Esophagus squamous epithelium (tissue), 5 donors: ENCODE measurements around the gene ADAMTS13. TPM values are rescaled to one million over a fixed set of nuclear protein-coding genes. Genes with fewer than 3 reads are reported as not detected.

Experiments used
- DNase-seq: peaks from one replicate; lab custom pipeline; 2025; lab: John Stamatoyannopoulos, UW
- H3K27ac ChIP-seq, 4 donors: fragments of 200-600 bp; sonication (generic); one replicate each; pipeline ENCODE4 v1.5.1; 2016 to 2019; ENCODE audit warnings: mild to moderate bottlenecking in 1 of 4
- H3K27me3 ChIP-seq, 4 donors: fragments of 200-600 bp; sonication (generic); 1 replicate in 3 of 4; 2 replicates in 1 of 4; pipeline versions ENCODE4 v1.5.1 to v1.6.0; 2017 to 2021; ENCODE audit warnings: antibody characterized with exemption in 1 of 4
- H3K36me3 ChIP-seq, 3 donors: fragments of 200-600 bp; sonication (generic); one replicate each; pipeline ENCODE4 v1.5.1; 2016 to 2019
- H3K4me1 ChIP-seq, 3 donors: fragments of 200-600 bp; sonication (generic); one replicate each; pipeline ENCODE4 v1.5.1; 2017 to 2019
- H3K4me3 ChIP-seq, 4 donors: fragments of 200-600 bp; sonication (generic); 1 replicate in 3 of 4; 2 replicates in 1 of 4; pipeline ENCODE4 v1.5.1; 2016 to 2019; ENCODE audit warnings: mild to moderate bottlenecking in 2 of 4, moderate library complexity in 1 of 4
- H3K9me3 ChIP-seq, 3 donors: fragments of 200-600 bp; sonication (generic); one replicate each; pipeline ENCODE4 v1.5.1; 2016 to 2019
- CTCF ChIP-seq, 6 experiments: fragments of 450-650 bp in 4 of 6; fragments of 200-600 bp in 2 of 6; sonication (generic) in 2 of 6; IDR thresholded peaks; one replicate each; pipeline ENCODE4 v1.5.1; 2016 to 2019; ENCODE audit warnings: antibody characterized with exemption in 6 of 6, mild to moderate bottlenecking in 4 of 6, moderate library complexity in 4 of 6
- POLR2A ChIP-seq, 4 donors: fragments of 450-650 bp; IDR thresholded peaks; one replicate each; pipeline ENCODE4 v1.6.1; 2017; ENCODE audit warnings: antibody characterized with exemption in 4 of 4, mild to moderate bottlenecking in 4 of 4, moderate library complexity in 3 of 4
- whole genome bisulfite sequencing, 2 donors: methylation state at CpG; one replicate each; pipeline ENCODE4 v1.1.5; 2018; 5-methylcytosine and 5-hydroxymethylcytosine counted together
- intact Hi-C: fragments of 100-400 bp; cut with DNase I; formaldehyde crosslinking; loops from one replicate; pipeline ENCODE4 v1.15.0; 2022
- total RNA-seq, 4 donors: library from RNA; depleted of rRNA; stranded (reverse); fragments of >200 nt; gene quantifications; one replicate each; pipeline ENCODE4 v1.1.0, GENCODE V29; 2016
- donor health status: DM: yes; HTN: yes; CAD: no.

ADAMTS13 gene
- total RNA-seq, 4 donors from 2014 or later = 0.21 to 2.5 (median 0.33) TPM

- WGBS, 2 donors = 100% methylated on average over 1 of the region's 9 CpGs
- H3K4me1 ChIP-seq = peaks cover 6 to 31% (median 21%) of the 10 kb centered on the region in 3 donors
- intact Hi-C loops = no loop called here
- H3K9me3 ChIP-seq = no peaks in the 10 kb centered on the region
- TF ChIP-seq POLR2A (IDR thresholded peaks at IDR 0.05) (no peak), CTCF (IDR thresholded peaks at IDR 0.05) (no peak)
- no peak for DNase-seq
- H3K27me3 ChIP-seq = no peaks in the 10 kb centered on the region
- H3K4me3 ChIP-seq = no peak overlapping the region
- H3K36me3 ChIP-seq = no peaks in the 10 kb centered on the region
- no peak overlapping the region for H3K27ac ChIP-seq
Observed at GRCh38 chr9:133456409-133456808, 34.2 kb downstream of the ADAMTS13 start.

GRCh38 chr9:133457233-133457632 lies 35.1 kb downstream of the ADAMTS13 start:
- Histone ChIP-seq H3K27me3 (no peaks in the 10 kb centered on the region), H3K4me3 (no peak overlapping the region), H3K4me1 (peaks cover 6 to 31% (median 21%) of the 10 kb centered on the region in 3 donors), H3K9me3 (no peaks in the 10 kb centered on the region), H3K27ac (no peak overlapping the region), H3K36me3 (no peaks in the 10 kb centered on the region)
- WGBS, 2 donors = 20 to 37% methylated on average over 1 to 3 of the region's 13 CpGs
- no peak for DNase-seq
- no peak for TF ChIP-seq CTCF (IDR thresholded peaks at IDR 0.05)
- TF ChIP-seq POLR2A (IDR thresholded peaks at IDR 0.05) = no peak
- intact Hi-C loops = no loop called here

GRCh38 chr9:133457748-133458147 lies 35.6 kb downstream of the ADAMTS13 start:
- WGBS, 2 donors = 91 to 100% methylated on average over 1 to 6 of the region's 11 CpGs
- DNase-seq = no peak
- TF ChIP-seq POLR2A (IDR thresholded peaks at IDR 0.05) = no peak
- TF ChIP-seq CTCF (IDR thresholded peaks at IDR 0.05) = no peak
- intact Hi-C loops = no loop called here
- no peaks in the 10 kb centered on the region for H3K27me3 ChIP-seq
- no peaks in the 10 kb centered on the region for H3K36me3 ChIP-seq
- no peak overlapping the region for H3K27ac ChIP-seq
- H3K9me3 ChIP-seq = no peaks in the 10 kb centered on the region
- H3K4me3 ChIP-seq = no peak overlapping the region
- peaks cover 6 to 31% (median 21%) of the 10 kb centered on the region in 3 donors for H3K4me1 ChIP-seq

- peak overlapping the region in 3 of 4 donors; percentile 60 to 90 (median 84) for H3K4me3 ChIP-seq
- H3K9me3 ChIP-seq = no peaks in the 10 kb centered on the region
- TF ChIP-seq CTCF (IDR thresholded peaks at IDR 0.05) (no peak), POLR2A (IDR thresholded peaks at IDR 0.05) (no peak)
- 49 to 70% methylated on average over 9 to 14 of the region's 16 CpGs for WGBS, 2 donors
- H3K27me3 ChIP-seq = no peaks in the 10 kb centered on the region
- no peaks in the 10 kb centered on the region for H3K36me3 ChIP-seq
- H3K27ac ChIP-seq = peak overlapping the region; percentile 87 to 96 (median 91)
- no peak for DNase-seq
- intact Hi-C loops = no loop called here
- peaks cover 6 to 31% (median 21%) of the 10 kb centered on the region in 3 donors for H3K4me1 ChIP-seq
Observed at GRCh38 chr9:133458643-133459312, 36.6 kb downstream of the ADAMTS13 start.
